Upper lobe of right lung (tissue), 1 donor: ENCODE data around the gene PLXNA4. TPM values are rescaled to one million over a fixed set of nuclear protein-coding genes. Genes with fewer than 3 reads are reported as not detected.
"Not testable (repeated sequence)": the region's sequence is repeated elsewhere in the genome, so short reads cannot be mapped to it uniquely, and the experiment has no call there.

Source experiments
- ATAC-seq: fragments of 200-7000 bp; cut with Tn5 transposase; one replicate; pipeline ENCODE4 v1.9.1; 2020; ENCODE audit warnings: mild to moderate bottlenecking, moderate library complexity
- DNase-seq: peaks from one replicate; pipeline ENCODE4 v3.0.0-alpha.2; 2020
- H3K27ac ChIP-seq: fragments of 200-600 bp; one replicate; pipeline ENCODE4 v1.8.0; 2022
- H3K27me3 ChIP-seq: fragments of 200-600 bp; one replicate; pipeline ENCODE4 v1.8.0; 2022; ENCODE audit warnings: mild to moderate bottlenecking
- H3K36me3 ChIP-seq: fragments of 200-600 bp; one replicate; pipeline ENCODE4 v1.8.0; 2022
- H3K4me1 ChIP-seq: fragments of 200-600 bp; one replicate; pipeline ENCODE4 v1.8.0; 2022
- H3K4me3 ChIP-seq: fragments of 200-600 bp; one replicate; pipeline ENCODE4 v1.8.0; 2022; ENCODE audit warnings: mild to moderate bottlenecking
- H3K9me3 ChIP-seq: fragments of 200-600 bp; one replicate; pipeline ENCODE4 v1.8.0; 2022
- CTCF ChIP-seq: fragments of 200-600 bp; IDR thresholded peaks from one replicate; pipeline ENCODE4 v1.8.0; 2022; ENCODE audit warnings: antibody characterized with exemption
- intact Hi-C: fragments of 100-400 bp; cut with DNase I; formaldehyde crosslinking; loops from one replicate; pipeline ENCODE4 v1.11.0; 2022
- total RNA-seq: library from RNA; stranded (reverse); fragmentation: NEBNext Ultra II Directional; extraction: Animal tissue kit (Norgen Biotek cat#: 25700); gene quantifications from one replicate; pipeline ENCODE4 v1.2.1, GENCODE V29; 2021
- donor health status: DM: no; HTN: yes; CAD: no; lungs with severe emphysema.

The PLXNA4 gene
- total RNA-seq, 1 donor from 2014 or later, result 7.2 TPM

- Histone ChIP-seq H3K4me3 (no peak overlapping the region), H3K4me1 (no peaks in the 10 kb centered on the region), H3K27ac (no peak overlapping the region), H3K9me3 (no peaks in the 10 kb centered on the region), H3K36me3 (no peaks in the 10 kb centered on the region), H3K27me3 (no peaks in the 10 kb centered on the region)
- DNase-seq (no peak), ATAC-seq (no peak)
- intact Hi-C loops, result no loop called here
- TF ChIP-seq CTCF, result no peak
Measured at GRCh38 chr7:132596588-132596987, 20.3 kb upstream of the PLXNA4 start.

- DNase-seq, H3K9me3 ChIP-seq, H3K4me1 ChIP-seq, H3K4me3 ChIP-seq, H3K27ac ChIP-seq, H3K27me3 ChIP-seq, H3K36me3 ChIP-seq, intact Hi-C loops, ATAC-seq: not testable (repeated sequence)
Measured at GRCh38 chr7:132594741-132595140, 18.5 kb upstream of the PLXNA4 start.

- intact Hi-C loops, result no loop called here
- H3K27ac ChIP-seq, result no peak overlapping the region
Measured at GRCh38 chr7:132592936-132593335, 16.7 kb upstream of the PLXNA4 start.

GRCh38 chr7:132592231-132592920, 16.1 kb upstream of the PLXNA4 start:
- ATAC-seq, result no peak
- H3K27me3 ChIP-seq, result no peaks in the 10 kb centered on the region
- no peak overlapping the region for H3K27ac ChIP-seq
- H3K9me3 ChIP-seq, result no peaks in the 10 kb centered on the region
- DNase-seq, result no peak
- H3K36me3 ChIP-seq, result no peaks in the 10 kb centered on the region
- intact Hi-C loops, result no loop called here
- no peaks in the 10 kb centered on the region for H3K4me1 ChIP-seq
- H3K4me3 ChIP-seq, result no peak overlapping the region
- TF ChIP-seq CTCF, result no peak

More at GRCh38 chr7:132592936-132593335, 16.7 kb upstream of the PLXNA4 start:
- no peaks in the 10 kb centered on the region for H3K27me3 ChIP-seq
- TF ChIP-seq CTCF, result no peak
- ATAC-seq (no peak), DNase-seq (no peak)
- no peak overlapping the region for H3K4me3 ChIP-seq
- H3K36me3 ChIP-seq, result no peaks in the 10 kb centered on the region
- no peaks in the 10 kb centered on the region for H3K9me3 ChIP-seq
- H3K4me1 ChIP-seq, result no peaks in the 10 kb centered on the region

GRCh38 chr7:132590162-132590561, 13.9 kb upstream of the PLXNA4 start:
- no peak for TF ChIP-seq CTCF
- no peak overlapping the region for H3K4me3 ChIP-seq
- DNase-seq, result no peak
- H3K4me1 ChIP-seq, result no peaks in the 10 kb centered on the region
- H3K36me3 ChIP-seq, result no peaks in the 10 kb centered on the region
- H3K9me3 ChIP-seq, result no peaks in the 10 kb centered on the region
- no peak for ATAC-seq
- intact Hi-C loops, result no loop called here
- H3K27me3 ChIP-seq, result no peaks in the 10 kb centered on the region
- H3K27ac ChIP-seq, result no peak overlapping the region

GRCh38 chr7:132588596-132588995, 12.3 kb upstream of the PLXNA4 start:
- DNase-seq (no peak), ATAC-seq (no peak)
- Histone ChIP-seq H3K4me1 (no peaks in the 10 kb centered on the region), H3K4me3 (no peak overlapping the region), H3K9me3 (no peaks in the 10 kb centered on the region), H3K27ac (no peak overlapping the region), H3K27me3 (no peaks in the 10 kb centered on the region), H3K36me3 (no peaks in the 10 kb centered on the region)
- intact Hi-C loops, result no loop called here
- TF ChIP-seq CTCF, result no peak
